Measurements from ENCODE around the gene TMPRSS3.
A peak's percentile ranks its signal among the peaks of the same experiment; 100 is the strongest.

The TMPRSS3 gene

GRCh38 chr21:42348762-42349161, 47.1 kb downstream of the TMPRSS3 start:
- DNase-seq, result no peak

GRCh38 chr21:42347601-42348327, 48.1 kb downstream of the TMPRSS3 start:
- DNase-seq, result no peak

- no peak for DNase-seq
These were observed 48.8 kb downstream of the TMPRSS3 start for GRCh38 chr21:42346866-42347600.

- no peak for DNase-seq
These were observed 49.4 kb downstream of the TMPRSS3 start for GRCh38 chr21:42346441-42346840.

GRCh38 chr21:42344631-42345030, 51.2 kb downstream of the TMPRSS3 start:
- DNase-seq, result no peak

GRCh38 chr21:42343963-42344510, 51.8 kb downstream of the TMPRSS3 start:
- no peak for DNase-seq

GRCh38 chr21:42343556-42343955, 52.3 kb downstream of the TMPRSS3 start:
- no peak for DNase-seq

GRCh38 chr21:42343101-42343500, 52.8 kb downstream of the TMPRSS3 start:
- no peak for DNase-seq

GRCh38 chr21:42341776-42342542, 53.9 kb downstream of the TMPRSS3 start:
- DNase-seq, result no peak

GRCh38 chr21:42340187-42341050, 55.4 kb downstream of the TMPRSS3 start:
- DNase-seq, result no peak

- no peak for DNase-seq
These were observed 56.8 kb downstream of the TMPRSS3 start for GRCh38 chr21:42338729-42339715.

GRCh38 chr21:42337830-42338728, 57.8 kb downstream of the TMPRSS3 start:
- DNase-seq, result peak; percentile 84 to 87

- DNase-seq, result no peak
These were observed 58.6 kb downstream of the TMPRSS3 start for GRCh38 chr21:42337276-42337675.

- DNase-seq, result no peak
These were observed 59.8 kb downstream of the TMPRSS3 start for GRCh38 chr21:42336054-42336453.

- DNase-seq, result no peak
These were observed 63.1 kb downstream of the TMPRSS3 start for GRCh38 chr21:42332557-42333317.

- no peak for DNase-seq
These were observed 64.2 kb downstream of the TMPRSS3 start for GRCh38 chr21:42331660-42332059.

GRCh38 chr21:42330380-42331371, 65.2 kb downstream of the TMPRSS3 start:
- no peak for DNase-seq

- DNase-seq, result no peak
These were observed 71.0 kb downstream of the TMPRSS3 start for GRCh38 chr21:42324896-42325295.
